ENCODE data around the gene NRIP1.

The NRIP1 gene

GRCh38 chr21:14926186-14926585 is 138.6 kb downstream of the NRIP1 start:
- H3K9ac ChIP-seq (ENCODE audit: low read depth, low read length): no peak overlapping the region
- H3K4me1 ChIP-seq (ENCODE audit: insufficient read depth, low read length): no peaks in the 10 kb centered on the region
- H3K27ac ChIP-seq (ENCODE audit: low read length): no peak overlapping the region
- H3K9me3 ChIP-seq (ENCODE audit: insufficient read depth, low read depth, low read length): no peaks in the 10 kb centered on the region
- no peak overlapping the region for H3K4me3 ChIP-seq (ENCODE audit: low read length)
- H3K27me3 ChIP-seq (ENCODE audit: insufficient read depth, low read length): no peaks in the 10 kb centered on the region
- no peaks in the 10 kb centered on the region for H3K36me3 ChIP-seq (ENCODE audit: insufficient read depth, low read depth, low read length)

DNA sequence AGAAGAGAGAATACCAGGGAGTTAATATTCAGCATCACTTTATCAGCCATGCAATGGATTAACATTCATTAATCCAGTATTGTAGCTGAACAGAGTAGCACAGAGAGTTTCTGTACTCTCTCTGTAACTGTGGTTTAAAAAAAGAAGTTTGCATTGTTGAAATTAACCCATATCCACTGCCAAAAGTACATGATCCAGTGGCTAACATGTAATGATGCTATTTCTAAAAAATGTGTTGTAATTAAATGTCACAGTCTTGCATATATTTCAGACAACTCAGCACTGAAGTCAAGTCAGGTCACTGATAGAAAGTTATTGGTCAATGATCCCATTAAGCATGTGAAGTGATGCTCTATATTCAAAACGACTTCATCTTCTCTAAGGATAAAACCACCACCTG is 141.3 kb downstream of the NRIP1 start:
- no peaks in the 10 kb centered on the region for H3K9me3 ChIP-seq (ENCODE audit: insufficient read depth, low read depth, low read length)
- H3K4me1 ChIP-seq (ENCODE audit: insufficient read depth, low read length): no peaks in the 10 kb centered on the region
- H3K9ac ChIP-seq (ENCODE audit: low read depth, low read length): no peak overlapping the region
- no peak overlapping the region for H3K4me3 ChIP-seq (ENCODE audit: low read length)
- H3K36me3 ChIP-seq (ENCODE audit: insufficient read depth, low read depth, low read length): no peaks in the 10 kb centered on the region
- no peaks in the 10 kb centered on the region for H3K27me3 ChIP-seq (ENCODE audit: insufficient read depth, low read length)
- no peak overlapping the region for H3K27ac ChIP-seq (ENCODE audit: low read length)

- Histone ChIP-seq H3K9ac (ENCODE audit: low read depth, low read length) (no peak overlapping the region), H3K36me3 (ENCODE audit: insufficient read depth, low read depth, low read length) (no peaks in the 10 kb centered on the region), H3K27ac (ENCODE audit: low read length) (no peak overlapping the region), H3K9me3 (ENCODE audit: insufficient read depth, low read depth, low read length) (no peaks in the 10 kb centered on the region), H3K4me1 (ENCODE audit: insufficient read depth, low read length) (peaks cover under 1% of the 10 kb centered on the region; the same call in 1 of the 2 replicates), H3K27me3 (ENCODE audit: insufficient read depth, low read length) (no peaks in the 10 kb centered on the region), H3K4me3 (ENCODE audit: low read length) (no peak overlapping the region)
Measured at GRCh38 chr21:14922980-14923379, 141.8 kb downstream of the NRIP1 start.

- Histone ChIP-seq H3K4me1 (ENCODE audit: insufficient read depth, low read length) (peaks cover 32% of the 10 kb centered on the region), H3K27ac (ENCODE audit: low read length) (no peak overlapping the region), H3K4me3 (ENCODE audit: low read length) (no peak overlapping the region), H3K27me3 (ENCODE audit: insufficient read depth, low read length) (no peaks in the 10 kb centered on the region), H3K9me3 (ENCODE audit: insufficient read depth, low read depth, low read length) (no peaks in the 10 kb centered on the region), H3K36me3 (ENCODE audit: insufficient read depth, low read depth, low read length) (no peaks in the 10 kb centered on the region), H3K9ac (ENCODE audit: low read depth, low read length) (no peak overlapping the region)
Measured at GRCh38 chr21:14918527-14918926, 146.3 kb downstream of the NRIP1 start.

DNA sequence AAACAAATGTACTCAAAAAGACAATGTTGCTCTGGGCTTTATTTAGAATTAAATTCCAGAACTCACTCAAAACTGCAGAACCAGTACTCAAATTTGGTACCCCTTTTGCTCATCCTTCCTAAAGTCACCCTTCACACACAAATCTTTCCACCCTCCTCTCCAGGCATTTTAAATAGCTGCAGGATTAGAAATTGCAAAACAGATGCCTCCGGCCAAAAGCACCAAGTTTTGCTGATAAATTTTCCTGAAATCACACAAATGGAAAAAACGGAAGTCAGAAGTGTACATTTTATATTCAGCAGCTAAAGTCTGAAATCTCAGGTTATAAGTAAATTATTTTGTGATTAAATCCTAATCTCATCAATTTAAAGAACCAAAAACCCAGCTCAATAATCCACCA is 147.0 kb downstream of the NRIP1 start:
- Histone ChIP-seq H3K4me1 (ENCODE audit: insufficient read depth, low read length) (peaks cover 32% of the 10 kb centered on the region), H3K36me3 (ENCODE audit: insufficient read depth, low read depth, low read length) (no peaks in the 10 kb centered on the region), H3K27me3 (ENCODE audit: insufficient read depth, low read length) (no peaks in the 10 kb centered on the region), H3K9ac (ENCODE audit: low read depth, low read length) (peak overlapping the region; percentile 62), H3K4me3 (ENCODE audit: low read length) (no peak overlapping the region), H3K9me3 (ENCODE audit: insufficient read depth, low read depth, low read length) (no peaks in the 10 kb centered on the region), H3K27ac (ENCODE audit: low read length) (no peak overlapping the region)

- peak overlapping the region; percentile 66 for H3K27ac ChIP-seq (ENCODE audit: low read length)
- H3K4me1 ChIP-seq (ENCODE audit: insufficient read depth, low read length): peaks cover 32% of the 10 kb centered on the region
- H3K4me3 ChIP-seq (ENCODE audit: low read length): peak overlapping the region; percentile 44
- no peaks in the 10 kb centered on the region for H3K27me3 ChIP-seq (ENCODE audit: insufficient read depth, low read length)
- no peaks in the 10 kb centered on the region for H3K9me3 ChIP-seq (ENCODE audit: insufficient read depth, low read depth, low read length)
- no peaks in the 10 kb centered on the region for H3K36me3 ChIP-seq (ENCODE audit: insufficient read depth, low read depth, low read length)
- H3K9ac ChIP-seq (ENCODE audit: low read depth, low read length): peak overlapping the region; percentile 62
Measured at GRCh38 chr21:14916676-14917141, 148.1 kb downstream of the NRIP1 start.

DNA sequence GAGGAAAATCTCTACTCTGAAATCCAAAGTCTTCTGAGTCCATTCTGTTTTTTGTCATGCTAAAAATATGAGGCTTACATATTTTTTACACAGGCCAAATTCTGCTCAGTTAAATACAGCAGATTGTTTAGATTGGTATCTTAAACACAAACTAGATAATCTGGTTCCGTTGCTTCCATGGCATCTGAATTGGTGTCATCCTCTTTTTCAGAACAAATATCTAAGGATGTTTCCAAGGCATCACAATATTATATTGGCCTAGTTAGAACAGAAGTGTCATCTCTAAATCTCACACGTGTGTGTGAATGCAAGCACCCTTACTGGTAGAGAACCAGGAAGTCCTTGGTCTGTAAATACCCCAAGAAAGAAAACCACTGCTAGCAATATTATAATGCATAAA is 151.2 kb downstream of the NRIP1 start:
- Histone ChIP-seq H3K27ac (ENCODE audit: low read length) (no peak overlapping the region), H3K36me3 (ENCODE audit: insufficient read depth, low read depth, low read length) (no peaks in the 10 kb centered on the region), H3K4me1 (ENCODE audit: insufficient read depth, low read length) (peaks cover 32% of the 10 kb centered on the region), H3K27me3 (ENCODE audit: insufficient read depth, low read length) (no peaks in the 10 kb centered on the region), H3K4me3 (ENCODE audit: low read length) (no peak overlapping the region), H3K9me3 (ENCODE audit: insufficient read depth, low read depth, low read length) (no peaks in the 10 kb centered on the region), H3K9ac (ENCODE audit: low read depth, low read length) (no peak overlapping the region)

GRCh38 chr21:14911351-14911750 is 153.4 kb downstream of the NRIP1 start:
- H3K27me3 ChIP-seq (ENCODE audit: insufficient read depth, low read length): no peaks in the 10 kb centered on the region
- no peaks in the 10 kb centered on the region for H3K36me3 ChIP-seq (ENCODE audit: insufficient read depth, low read depth, low read length)
- H3K4me1 ChIP-seq (ENCODE audit: insufficient read depth, low read length): peaks cover 15% of the 10 kb centered on the region
- H3K9me3 ChIP-seq (ENCODE audit: insufficient read depth, low read depth, low read length): no peaks in the 10 kb centered on the region
- no peak overlapping the region for H3K4me3 ChIP-seq (ENCODE audit: low read length)
- H3K27ac ChIP-seq (ENCODE audit: low read length): no peak overlapping the region
- H3K9ac ChIP-seq (ENCODE audit: low read depth, low read length): no peak overlapping the region
